Right lobe of liver (tissue), 4 donors: Measurements from ENCODE around the gene ARID5B.

Source experiments
- CTCF ChIP-seq, 4 donors: fragments of 200-600 bp in 3 of 4; fragments of 450-650 bp in 1 of 4; IDR thresholded peaks; one replicate each; pipeline versions ENCODE4 v1.5.1 to v1.8.0; 2016 to 2022; ENCODE audit warnings: antibody characterized with exemption in 4 of 4, mild to moderate bottlenecking in 2 of 4
- POLR2A ChIP-seq: fragments of 450-650 bp; IDR thresholded peaks from one replicate; pipeline ENCODE4 v1.6.1; 2017; ENCODE audit warnings: antibody characterized with exemption, mild to moderate bottlenecking
- donor health status: DM: no; HTN: no; CAD: no.
- donor health status: DM: no; HTN: no; CAD: no.
- donor health status: DM: no; HTN: yes; CAD: no.

DNA sequence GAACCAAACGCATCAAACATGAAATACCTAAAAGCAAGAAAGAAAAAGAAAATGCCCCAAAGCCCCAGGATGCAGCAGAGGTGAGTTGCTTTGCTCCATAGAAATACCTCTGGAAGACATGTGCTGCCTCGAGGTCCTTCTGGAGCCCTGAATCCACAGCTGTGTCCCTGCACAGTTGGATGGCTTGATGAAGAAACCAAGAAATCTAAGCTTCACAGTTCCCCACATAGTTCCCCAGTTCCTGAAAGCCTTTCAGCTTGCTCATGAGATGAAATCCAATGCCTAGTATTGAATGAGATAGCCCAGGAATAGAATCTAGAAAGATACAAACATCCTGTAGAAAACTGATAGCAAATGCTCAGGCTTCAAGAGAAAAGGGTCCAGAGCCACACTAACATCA lies 184.3 kb downstream of the ARID5B start:
- no peak for TF ChIP-seq CTCF (IDR thresholded peaks at IDR 0.05)
- no peak for TF ChIP-seq POLR2A
